Renal cortical epithelial cell (primary cell): ENCODE results near the gene C1GALT1C1L. TPM values are rescaled to one million over a fixed set of nuclear protein-coding genes. Genes with fewer than 3 reads are reported as not detected.
"Not testable (repeated sequence)": the region's sequence is repeated elsewhere in the genome, so short reads cannot be mapped to it uniquely, and the experiment has no call there.

Experiments used
- DNase-seq: peaks from one replicate; pipeline ENCODE4 v3.0.0-alpha.2; 2011; ENCODE audit warnings: low read depth
- total RNA-seq: library from RNA; depleted of rRNA; stranded (reverse); fragments of >200 nt; gene quantifications from 2 replicates; pipeline ENCODE4 v1.2.3, GENCODE V29; 2014

The C1GALT1C1L gene
- total RNA-seq, result 1.2 and 2.5 TPM in 2 replicates

- peak; percentile 77 for DNase-seq
Observed at GRCh38 chr2:43676322-43677050, at the start of gene C1GALT1C1L. TSS of gene C1GALT1C1L (minus strand) at chr2:43676429. CDS start at chr2:43676322, 107 bp downstream.

GRCh38 chr2:43725711-43726246 is 49.5 kb upstream of the C1GALT1C1L start:
- no peak for DNase-seq

- DNase-seq, result no peak
Observed at GRCh38 chr2:43724728-43725526, 48.7 kb upstream of the C1GALT1C1L start.

- peak; percentile 62 for DNase-seq
Observed at GRCh38 chr2:43718530-43719124, 42.4 kb upstream of the C1GALT1C1L start.

GRCh38 chr2:43717322-43717721 is 41.1 kb upstream of the C1GALT1C1L start:
- DNase-seq, result no peak

GRCh38 chr2:43715300-43716098 is 39.3 kb upstream of the C1GALT1C1L start:
- DNase-seq, result no peak

GRCh38 chr2:43714164-43714563 is 37.9 kb upstream of the C1GALT1C1L start:
- DNase-seq, result peak; percentile 91

GRCh38 chr2:43710866-43711265 is 34.6 kb upstream of the C1GALT1C1L start:
- DNase-seq, result no peak

GRCh38 chr2:43708891-43709290 is 32.7 kb upstream of the C1GALT1C1L start:
- DNase-seq, result peak; percentile 66

GRCh38 chr2:43708178-43708577 is 31.9 kb upstream of the C1GALT1C1L start:
- DNase-seq, result no peak

- DNase-seq, result peak; percentile 17
Observed at GRCh38 chr2:43707255-43708015, 31.2 kb upstream of the C1GALT1C1L start.

- DNase-seq, result no peak
Observed at GRCh38 chr2:43701111-43701510, 24.9 kb upstream of the C1GALT1C1L start.

GRCh38 chr2:43699761-43700160 is 23.5 kb upstream of the C1GALT1C1L start:
- no peak for DNase-seq

GRCh38 chr2:43698140-43698539 is 21.9 kb upstream of the C1GALT1C1L start:
- DNase-seq, result not testable (repeated sequence)

- DNase-seq, result no peak
Observed at GRCh38 chr2:43692428-43692994, 16.3 kb upstream of the C1GALT1C1L start.

GRCh38 chr2:43689999-43690398 is 13.8 kb upstream of the C1GALT1C1L start:
- no peak for DNase-seq

GRCh38 chr2:43685357-43685756 is 9.1 kb upstream of the C1GALT1C1L start:
- peak; percentile 6 for DNase-seq

GRCh38 chr2:43677783-43678182 is 1.6 kb upstream of the C1GALT1C1L start:
- not testable (repeated sequence) for DNase-seq

- no peak for DNase-seq
Observed at GRCh38 chr2:43675646-43676321, 445 bp downstream of the C1GALT1C1L start.

- DNase-seq, result no peak
Observed at GRCh38 chr2:43657241-43657640, 19.0 kb downstream of the C1GALT1C1L start.
